SK-N-SH (cell line): ENCODE data around the gene FAF2.

ENCODE experiments used
- CHD2 ChIP-seq: fragments of 150-350 bp; IDR thresholded peaks from 2 replicates; pipeline ENCODE4 v1.6.1; 2018; ENCODE audit warnings: low read length; ENCODE audit not compliant: partially characterized antibody
- EZH2phosphoT487 ChIP-seq: fragments of 200-600 bp; sonication (generic); IDR thresholded peaks from 2 replicates; pipeline ENCODE4 v1.6.1; 2017; ENCODE audit warnings: low read depth, mixed run types, mild to moderate bottlenecking, antibody characterized with exemption, moderate library complexity, borderline replicate concordance
- NRF1 ChIP-seq: IDR thresholded peaks from 2 replicates; pipeline ENCODE4 v1.6.1; 2012; ENCODE audit warnings: low read depth, mild to moderate bottlenecking, low read length
- POLR2AphosphoS5 ChIP-seq: IDR thresholded peaks from 2 replicates; pipeline ENCODE4 v1.6.1; 2012; ENCODE audit warnings: low read depth, low read length
- RAD21 ChIP-seq: IDR thresholded peaks from 2 replicates; pipeline ENCODE4 v1.6.1; 2012; ENCODE audit warnings: mild to moderate bottlenecking, low read length
- RXRA ChIP-seq: IDR thresholded peaks from 2 replicates; pipeline ENCODE4 v1.4.0; 2012; ENCODE audit warnings: low read depth, mild to moderate bottlenecking, borderline replicate concordance
- SIN3A ChIP-seq: IDR thresholded peaks from 2 replicates; pipeline ENCODE4 v1.6.1; 2012; ENCODE audit warnings: low read depth, mild to moderate bottlenecking, low read length, moderate library complexity, borderline replicate concordance
- TAF1 ChIP-seq: IDR thresholded peaks from 2 replicates; pipeline ENCODE4 v1.6.1; 2012; ENCODE audit warnings: low read depth, mild to moderate bottlenecking, low read length, moderate library complexity, borderline replicate concordance
- YY1 ChIP-seq: IDR thresholded peaks from 2 replicates; pipeline ENCODE4 v1.4.0; 2012; ENCODE audit warnings: low read depth, mild to moderate bottlenecking
- TF ChIP-seq, protein P1 (sequence below): IDR thresholded peaks from 2 replicates; pipeline ENCODE4 v1.4.0; 2012; ENCODE audit warnings: low read depth, borderline replicate concordance
- TF ChIP-seq, protein P2 (sequence below): fragments of 200-600 bp; sonication (generic); IDR thresholded peaks from 2 replicates; pipeline ENCODE4 v1.6.1; 2017; ENCODE audit warnings: antibody characterized with exemption, mild to moderate bottlenecking, moderate library complexity
- TF ChIP-seq, protein P3 (sequence below): IDR thresholded peaks from 2 replicates; pipeline ENCODE4; 2012

DNA sequence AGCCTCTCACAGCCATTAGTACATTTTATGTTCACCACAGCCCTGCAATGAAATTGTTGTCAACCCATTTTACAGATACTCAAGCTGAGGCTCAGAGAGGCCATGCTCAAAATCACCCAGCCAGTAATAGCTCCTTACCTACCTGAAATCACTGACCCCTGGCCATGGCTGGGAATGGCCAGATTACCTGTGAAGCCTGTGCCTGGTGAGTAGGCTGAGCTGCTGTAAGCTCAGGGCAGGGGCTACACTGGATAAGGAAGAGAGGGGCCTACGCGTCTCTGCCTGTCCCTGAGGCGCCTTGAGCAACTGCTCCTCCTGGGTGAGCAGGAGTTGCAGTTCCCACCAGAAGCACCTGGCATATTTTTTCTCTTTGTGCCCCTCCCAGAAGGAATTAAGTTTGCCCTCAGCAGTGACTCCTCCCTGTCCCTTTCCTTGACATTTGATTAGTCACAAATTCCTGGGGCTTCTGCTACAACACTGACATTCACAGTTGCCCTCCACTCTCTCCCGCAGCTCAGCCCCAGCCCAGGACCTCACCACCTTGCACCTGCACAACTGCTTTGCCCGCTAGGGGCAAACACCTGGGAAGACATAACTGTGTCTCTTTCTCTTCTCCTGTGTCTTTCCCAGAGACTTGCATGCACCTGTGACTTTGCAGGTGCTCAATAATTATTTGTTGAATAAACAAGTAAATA lies 37.6 kb upstream of the FAF2 start:
- no peak for TF ChIP-seq TAF1
- TF ChIP-seq POLR2AphosphoS5: no peak
- TF ChIP-seq, protein P1, sequence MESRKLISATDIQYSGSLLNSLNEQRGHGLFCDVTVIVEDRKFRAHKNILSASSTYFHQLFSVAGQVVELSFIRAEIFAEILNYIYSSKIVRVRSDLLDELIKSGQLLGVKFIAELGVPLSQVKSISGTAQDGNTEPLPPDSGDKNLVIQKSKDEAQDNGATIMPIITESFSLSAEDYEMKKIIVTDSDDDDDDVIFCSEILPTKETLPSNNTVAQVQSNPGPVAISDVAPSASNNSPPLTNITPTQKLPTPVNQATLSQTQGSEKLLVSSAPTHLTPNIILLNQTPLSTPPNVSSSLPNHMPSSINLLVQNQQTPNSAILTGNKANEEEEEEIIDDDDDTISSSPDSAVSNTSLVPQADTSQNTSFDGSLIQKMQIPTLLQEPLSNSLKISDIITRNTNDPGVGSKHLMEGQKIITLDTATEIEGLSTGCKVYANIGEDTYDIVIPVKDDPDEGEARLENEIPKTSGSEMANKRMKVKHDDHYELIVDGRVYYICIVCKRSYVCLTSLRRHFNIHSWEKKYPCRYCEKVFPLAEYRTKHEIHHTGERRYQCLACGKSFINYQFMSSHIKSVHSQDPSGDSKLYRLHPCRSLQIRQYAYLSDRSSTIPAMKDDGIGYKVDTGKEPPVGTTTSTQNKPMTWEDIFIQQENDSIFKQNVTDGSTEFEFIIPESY: no peak
- no peak for TF ChIP-seq NRF1
- TF ChIP-seq YY1: no peak
- TF ChIP-seq, protein P2, sequence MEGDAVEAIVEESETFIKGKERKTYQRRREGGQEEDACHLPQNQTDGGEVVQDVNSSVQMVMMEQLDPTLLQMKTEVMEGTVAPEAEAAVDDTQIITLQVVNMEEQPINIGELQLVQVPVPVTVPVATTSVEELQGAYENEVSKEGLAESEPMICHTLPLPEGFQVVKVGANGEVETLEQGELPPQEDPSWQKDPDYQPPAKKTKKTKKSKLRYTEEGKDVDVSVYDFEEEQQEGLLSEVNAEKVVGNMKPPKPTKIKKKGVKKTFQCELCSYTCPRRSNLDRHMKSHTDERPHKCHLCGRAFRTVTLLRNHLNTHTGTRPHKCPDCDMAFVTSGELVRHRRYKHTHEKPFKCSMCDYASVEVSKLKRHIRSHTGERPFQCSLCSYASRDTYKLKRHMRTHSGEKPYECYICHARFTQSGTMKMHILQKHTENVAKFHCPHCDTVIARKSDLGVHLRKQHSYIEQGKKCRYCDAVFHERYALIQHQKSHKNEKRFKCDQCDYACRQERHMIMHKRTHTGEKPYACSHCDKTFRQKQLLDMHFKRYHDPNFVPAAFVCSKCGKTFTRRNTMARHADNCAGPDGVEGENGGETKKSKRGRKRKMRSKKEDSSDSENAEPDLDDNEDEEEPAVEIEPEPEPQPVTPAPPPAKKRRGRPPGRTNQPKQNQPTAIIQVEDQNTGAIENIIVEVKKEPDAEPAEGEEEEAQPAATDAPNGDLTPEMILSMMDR: no peak
- TF ChIP-seq, protein P3, sequence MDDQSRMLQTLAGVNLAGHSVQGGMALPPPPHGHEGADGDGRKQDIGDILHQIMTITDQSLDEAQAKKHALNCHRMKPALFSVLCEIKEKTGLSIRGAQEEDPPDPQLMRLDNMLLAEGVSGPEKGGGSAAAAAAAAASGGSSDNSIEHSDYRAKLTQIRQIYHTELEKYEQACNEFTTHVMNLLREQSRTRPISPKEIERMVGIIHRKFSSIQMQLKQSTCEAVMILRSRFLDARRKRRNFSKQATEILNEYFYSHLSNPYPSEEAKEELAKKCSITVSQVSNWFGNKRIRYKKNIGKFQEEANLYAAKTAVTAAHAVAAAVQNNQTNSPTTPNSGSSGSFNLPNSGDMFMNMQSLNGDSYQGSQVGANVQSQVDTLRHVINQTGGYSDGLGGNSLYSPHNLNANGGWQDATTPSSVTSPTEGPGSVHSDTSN: no peak
- TF ChIP-seq EZH2phosphoT487: no peak
- no peak for TF ChIP-seq SIN3A
- TF ChIP-seq CHD2: no peak
- no peak for TF ChIP-seq RAD21
- no peak for TF ChIP-seq RXRA
